K562 (cell line): ENCODE data around the gene GGA2. TPM values are rescaled to one million over a fixed set of nuclear protein-coding genes. Genes with fewer than 3 reads are reported as not detected.

Experiments
- CCNT2 ChIP-seq: IDR thresholded peaks from 2 replicates; pipeline ENCODE4 v1.6.1; 2011; ENCODE audit warnings: borderline replicate concordance, low read depth, mild to moderate bottlenecking, moderate library complexity, mixed read lengths, low read length; ENCODE audit not compliant: insufficient read length; ENCODE audit errors: extremely low read depth
- FOXJ2 ChIP-seq: fragments of 200-800 bp; sonication (Bioruptor generic); IDR thresholded peaks from 2 replicates; pipeline ENCODE4 v1.6.1; 2016; ENCODE audit warnings: missing genetic modification characterization, missing compliant biosample characterization
- GABPB1 ChIP-seq: sonication (generic); formaldehyde crosslinking; IDR thresholded peaks from 2 replicates; pipeline ENCODE4 v1.8.0; 2022; ENCODE audit warnings: mild to moderate bottlenecking, missing genetic modification reagents
- HOXB6 ChIP-seq: fragments of 250-450 bp; sonication (Bioruptor Pico); IDR thresholded peaks from 2 replicates; pipeline ENCODE4 v1.5.1; 2022; ENCODE audit warnings: mild to moderate bottlenecking, borderline replicate concordance
- KDM2B ChIP-seq: fragments of 250-450 bp; sonication (Bioruptor Pico); IDR thresholded peaks from 2 replicates; pipeline ENCODE4 v1.8.0; 2021; ENCODE audit warnings: mild to moderate bottlenecking, moderate library complexity
- MCM2 ChIP-seq: fragments of 450-650 bp; IDR thresholded peaks from 2 replicates; pipeline ENCODE4 v1.6.1; 2017; ENCODE audit warnings: low read depth, mild to moderate bottlenecking
- MECOM ChIP-seq: fragments of 250-450 bp; sonication (Bioruptor Pico); IDR thresholded peaks from 2 replicates; pipeline ENCODE4 v1.8.0; 2022; ENCODE audit warnings: inconsistent platforms
- PTBP1 ChIP-seq: fragments of 200-400 bp; formaldehyde crosslinking; IDR thresholded peaks from 2 replicates; pipeline ENCODE4 v1.6.1; 2017; ENCODE audit warnings: low read depth, low read length
- RBFOX2 ChIP-seq: fragments of 200-400 bp; formaldehyde crosslinking; IDR thresholded peaks from 2 replicates; pipeline ENCODE4 v1.6.1; 2017; ENCODE audit warnings: low read depth, mild to moderate bottlenecking, low read length, moderate library complexity
- SMAD3 ChIP-seq: fragments of 450-650 bp; formaldehyde crosslinking; conservative IDR thresholded peaks from 2 replicates; pipeline ENCODE4 v1.4.0; 2020; ENCODE audit warnings: mild to moderate bottlenecking
- SMARCA4 ChIP-seq: fragments of 450-650 bp; IDR thresholded peaks from 2 replicates; pipeline ENCODE4 v1.6.1; 2016
- ZNF282 ChIP-seq: sonication (generic); formaldehyde crosslinking; IDR thresholded peaks from 2 replicates; pipeline ENCODE4 v1.8.1; 2023; ENCODE audit warnings: missing genetic modification reagents
- polyA plus RNA-seq, 8 experiments: library from polyadenylated mRNA; depleted of rRNA in 4 of 8; stranded (reverse) in 5 of 8; unstranded in 3 of 8; fragments of >200 nt; fragmentation: Nextera tagmentation in 2 of 8; fragmentation: Illumina TruSeq in 1 of 8; extraction: Ambion mirVana in 2 of 8; extraction: Trizol in 1 of 8; gene quantifications; 2 replicates each; pipeline versions ENCODE4 v1.2.1 to v1.2.3, GENCODE V29; 2011 to 2014; ENCODE audit warnings: inconsistent platforms in 1 of 8, missing spikeins in 1 of 8
- total RNA-seq, 7 experiments: library from RNA; depleted of rRNA in 6 of 7; stranded (reverse); fragments of >200 nt in 6 of 7; fragmentation: Illumina TruSeq in 2 of 7; extraction: Trizol in 2 of 7; gene quantifications; 2 replicates each; pipeline versions ENCODE4 v1.2.1 to v1.2.3, GENCODE V29; 2011 to 2021; ENCODE audit warnings: low replicate concordance in 1 of 7
- TF ChIP-seq, protein P1 (sequence below), 2 experiments: IDR thresholded peaks in 1 of 2; conservative IDR thresholded peaks in 1 of 2; 2 replicates each; pipeline ENCODE4 v1.6.1; 2016; ENCODE audit warnings: low read depth in 2 of 2, mild to moderate bottlenecking in 1 of 2, missing compliant biosample characterization in 1 of 2, missing genetic modification characterization in 1 of 2, moderate library complexity in 1 of 2
- TF ChIP-seq, protein P2 (sequence below), 2 experiments: fragments of 450-650 bp; formaldehyde crosslinking in 1 of 2; IDR thresholded peaks; 2 replicates each; pipeline versions ENCODE4 v1.4.0 to v1.6.1; 2014 to 2020; ENCODE audit warnings: mild to moderate bottlenecking in 2 of 2, borderline replicate concordance in 1 of 2, low read depth in 1 of 2
- TF ChIP-seq, protein P3 (sequence below): fragments of 250-450 bp; sonication (Bioruptor Pico); IDR thresholded peaks from 2 replicates; pipeline ENCODE4 v1.4.0; 2020; ENCODE audit warnings: mild to moderate bottlenecking, moderate library complexity

Gene GGA2
- total and polyA plus RNA-seq, 9 of the 15 experiments (the other 6 are each of a cell fraction or from before 2014, with no cell fraction given): 11.9 to 133 (median 66.3) TPM

DNA sequence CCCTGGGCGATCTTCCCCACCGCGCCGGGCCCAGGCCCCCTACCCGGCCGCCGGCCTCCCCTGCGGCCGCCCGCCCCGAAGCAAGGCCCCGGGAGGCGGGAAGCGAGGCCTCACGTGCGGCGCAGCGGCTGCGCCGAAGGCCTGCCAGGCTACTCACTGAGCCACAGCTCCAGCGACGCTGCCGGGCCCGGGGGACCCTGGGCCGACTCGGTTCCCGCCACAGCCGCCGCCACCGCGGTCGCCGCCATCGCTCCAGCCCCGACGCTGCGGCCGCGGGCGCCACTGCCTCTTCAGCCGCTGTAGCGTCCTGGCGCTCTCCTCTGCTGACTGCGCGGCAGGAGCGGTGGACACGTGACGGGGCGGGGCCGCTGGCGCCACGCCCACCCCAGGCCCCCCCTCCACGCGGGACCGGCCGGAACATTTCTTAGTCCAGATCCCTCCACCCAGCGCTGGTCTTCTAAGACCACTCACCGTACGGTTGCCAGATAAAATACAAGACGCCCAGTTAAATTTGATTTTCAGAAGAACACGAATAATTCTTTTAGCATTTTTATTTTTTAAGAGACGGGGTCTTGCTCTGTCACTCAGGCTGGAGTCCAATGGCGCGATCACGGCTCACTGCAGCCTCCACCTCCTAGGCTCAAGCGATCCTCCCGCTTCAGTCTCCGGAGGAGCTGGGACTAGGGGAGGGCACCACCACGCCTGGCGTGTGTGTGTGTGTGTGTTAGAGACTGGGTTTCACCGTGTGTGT, at the start of gene GGA2 (continued):
- TF ChIP-seq, protein P1, sequence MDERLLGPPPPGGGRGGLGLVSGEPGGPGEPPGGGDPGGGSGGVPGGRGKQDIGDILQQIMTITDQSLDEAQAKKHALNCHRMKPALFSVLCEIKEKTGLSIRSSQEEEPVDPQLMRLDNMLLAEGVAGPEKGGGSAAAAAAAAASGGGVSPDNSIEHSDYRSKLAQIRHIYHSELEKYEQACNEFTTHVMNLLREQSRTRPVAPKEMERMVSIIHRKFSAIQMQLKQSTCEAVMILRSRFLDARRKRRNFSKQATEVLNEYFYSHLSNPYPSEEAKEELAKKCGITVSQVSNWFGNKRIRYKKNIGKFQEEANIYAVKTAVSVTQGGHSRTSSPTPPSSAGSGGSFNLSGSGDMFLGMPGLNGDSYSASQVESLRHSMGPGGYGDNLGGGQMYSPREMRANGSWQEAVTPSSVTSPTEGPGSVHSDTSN (CRISPR knock-in tag; IDR thresholded peaks at IDR 0.05; ENCODE audit: low read depth): 0 out of 2 replicates have a peak, but pooled peaks have one; percentile 25
- TF ChIP-seq, protein P1 (tag; conservative IDR thresholded peaks at IDR 0.05; ENCODE audit: low read depth): no peak; the same call in 1 of the 2 replicates
- TF ChIP-seq RBFOX2: peak; percentile 96
- no peak for TF ChIP-seq SMARCA4
- TF ChIP-seq, protein P2, sequence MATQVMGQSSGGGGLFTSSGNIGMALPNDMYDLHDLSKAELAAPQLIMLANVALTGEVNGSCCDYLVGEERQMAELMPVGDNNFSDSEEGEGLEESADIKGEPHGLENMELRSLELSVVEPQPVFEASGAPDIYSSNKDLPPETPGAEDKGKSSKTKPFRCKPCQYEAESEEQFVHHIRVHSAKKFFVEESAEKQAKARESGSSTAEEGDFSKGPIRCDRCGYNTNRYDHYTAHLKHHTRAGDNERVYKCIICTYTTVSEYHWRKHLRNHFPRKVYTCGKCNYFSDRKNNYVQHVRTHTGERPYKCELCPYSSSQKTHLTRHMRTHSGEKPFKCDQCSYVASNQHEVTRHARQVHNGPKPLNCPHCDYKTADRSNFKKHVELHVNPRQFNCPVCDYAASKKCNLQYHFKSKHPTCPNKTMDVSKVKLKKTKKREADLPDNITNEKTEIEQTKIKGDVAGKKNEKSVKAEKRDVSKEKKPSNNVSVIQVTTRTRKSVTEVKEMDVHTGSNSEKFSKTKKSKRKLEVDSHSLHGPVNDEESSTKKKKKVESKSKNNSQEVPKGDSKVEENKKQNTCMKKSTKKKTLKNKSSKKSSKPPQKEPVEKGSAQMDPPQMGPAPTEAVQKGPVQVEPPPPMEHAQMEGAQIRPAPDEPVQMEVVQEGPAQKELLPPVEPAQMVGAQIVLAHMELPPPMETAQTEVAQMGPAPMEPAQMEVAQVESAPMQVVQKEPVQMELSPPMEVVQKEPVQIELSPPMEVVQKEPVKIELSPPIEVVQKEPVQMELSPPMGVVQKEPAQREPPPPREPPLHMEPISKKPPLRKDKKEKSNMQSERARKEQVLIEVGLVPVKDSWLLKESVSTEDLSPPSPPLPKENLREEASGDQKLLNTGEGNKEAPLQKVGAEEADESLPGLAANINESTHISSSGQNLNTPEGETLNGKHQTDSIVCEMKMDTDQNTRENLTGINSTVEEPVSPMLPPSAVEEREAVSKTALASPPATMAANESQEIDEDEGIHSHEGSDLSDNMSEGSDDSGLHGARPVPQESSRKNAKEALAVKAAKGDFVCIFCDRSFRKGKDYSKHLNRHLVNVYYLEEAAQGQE (IDR thresholded peaks at IDR 0.05; ENCODE audit: borderline replicate concordance): peak; percentile 81
- TF ChIP-seq, protein P2 (CRISPR knock-in tag; IDR thresholded peaks at IDR 0.05; ENCODE audit: low read depth): peak; percentile 76; the same call in 1 of the 2 replicates
- no peak for TF ChIP-seq SMAD3 (CRISPR knock-in tag)
- TF ChIP-seq GABPB1 (CRISPR knock-in tag): no peak
- peak; percentile 84 for TF ChIP-seq CCNT2
- no peak for TF ChIP-seq KDM2B (CRISPR knock-in tag)
- no peak for TF ChIP-seq FOXJ2 (tag)
- no peak for TF ChIP-seq ZNF282 (CRISPR knock-in tag)
- no peak for TF ChIP-seq MCM2
- TF ChIP-seq MECOM (CRISPR knock-in tag): no peak
- no peak for TF ChIP-seq PTBP1
- TF ChIP-seq, protein P3, sequence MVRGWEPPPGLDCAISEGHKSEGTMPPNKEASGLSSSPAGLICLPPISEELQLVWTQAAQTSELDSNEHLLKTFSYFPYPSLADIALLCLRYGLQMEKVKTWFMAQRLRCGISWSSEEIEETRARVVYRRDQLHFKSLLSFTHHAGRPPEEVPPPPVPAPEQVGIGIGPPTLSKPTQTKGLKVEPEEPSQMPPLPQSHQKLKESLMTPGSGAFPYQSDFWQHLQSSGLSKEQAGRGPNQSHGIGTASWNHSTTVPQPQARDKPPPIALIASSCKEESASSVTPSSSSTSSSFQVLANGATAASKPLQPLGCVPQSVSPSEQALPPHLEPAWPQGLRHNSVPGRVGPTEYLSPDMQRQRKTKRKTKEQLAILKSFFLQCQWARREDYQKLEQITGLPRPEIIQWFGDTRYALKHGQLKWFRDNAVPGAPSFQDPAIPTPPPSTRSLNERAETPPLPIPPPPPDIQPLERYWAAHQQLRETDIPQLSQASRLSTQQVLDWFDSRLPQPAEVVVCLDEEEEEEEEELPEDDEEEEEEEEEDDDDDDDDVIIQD: no peak
- no peak for TF ChIP-seq HOXB6
